GM12864 (cell line): Measurements from ENCODE around the gene IFNA5.

ENCODE experiments used
- DNase-seq: peaks from one replicate; pipeline ENCODE4 v3.0.0-alpha.2; 2011; ENCODE audit warnings: low read depth
- H3K4me3 ChIP-seq: 2 replicates; pipeline ENCODE4 v1.5.1; 2011; ENCODE audit warnings: mild to moderate bottlenecking, low read depth, low read length, control low read depth
- TF ChIP-seq, protein P1 (sequence below): IDR thresholded peaks from 2 replicates; pipeline ENCODE4 v1.5.1; 2011; ENCODE audit warnings: low read depth, mild to moderate bottlenecking, moderate library complexity, low read length, control low read depth, inconsistent platforms; ENCODE audit errors: missing control alignments

Gene IFNA5

DNA sequence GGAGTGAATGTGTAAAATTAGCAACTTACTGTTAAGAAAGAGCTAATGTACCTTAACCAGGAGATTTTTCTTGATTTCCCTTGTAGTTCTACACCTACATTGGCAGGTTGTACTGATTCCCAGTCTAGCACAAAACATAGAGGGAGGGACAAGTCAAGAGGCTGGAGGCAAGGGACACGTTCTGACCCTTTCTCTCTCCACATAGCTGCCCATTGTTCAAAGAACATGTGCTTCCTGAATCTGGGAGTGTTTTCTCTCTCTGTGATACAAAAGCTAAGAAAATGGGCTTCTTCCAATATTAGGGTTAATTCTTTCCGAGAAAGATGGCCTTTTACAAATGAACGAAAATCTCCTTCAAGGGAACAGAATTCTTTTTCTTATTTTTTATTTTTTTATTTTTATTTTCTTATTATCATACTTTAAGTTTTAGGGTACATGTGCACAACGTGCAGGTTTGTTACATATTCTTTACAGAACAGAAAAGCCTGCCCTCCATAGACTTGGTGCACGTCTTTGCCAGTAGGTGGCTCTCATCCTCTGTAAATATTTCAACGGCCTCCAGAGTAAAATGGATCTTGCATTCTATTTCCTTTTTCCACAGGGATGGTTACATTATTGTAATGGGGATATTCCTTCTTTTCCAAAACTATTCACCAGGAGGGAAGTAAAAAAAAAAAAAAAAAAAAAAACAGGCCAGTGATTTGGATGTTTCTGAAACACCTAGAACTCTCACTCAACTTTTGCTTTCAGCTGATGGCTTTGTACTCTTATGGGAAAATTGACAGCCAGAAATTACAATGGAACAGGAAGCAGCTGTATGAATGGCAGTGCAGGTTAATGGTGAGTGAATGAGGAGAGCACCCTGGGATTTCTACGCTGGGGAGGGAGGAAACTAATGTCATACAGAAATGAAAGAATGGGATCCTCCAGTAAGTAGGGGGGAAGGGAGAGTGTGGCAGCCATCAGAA, 13.1 kb upstream of the IFNA5 start:
- H3K4me3 ChIP-seq, result no peak overlapping the region
- DNase-seq, result no peak
- TF ChIP-seq, protein P1, sequence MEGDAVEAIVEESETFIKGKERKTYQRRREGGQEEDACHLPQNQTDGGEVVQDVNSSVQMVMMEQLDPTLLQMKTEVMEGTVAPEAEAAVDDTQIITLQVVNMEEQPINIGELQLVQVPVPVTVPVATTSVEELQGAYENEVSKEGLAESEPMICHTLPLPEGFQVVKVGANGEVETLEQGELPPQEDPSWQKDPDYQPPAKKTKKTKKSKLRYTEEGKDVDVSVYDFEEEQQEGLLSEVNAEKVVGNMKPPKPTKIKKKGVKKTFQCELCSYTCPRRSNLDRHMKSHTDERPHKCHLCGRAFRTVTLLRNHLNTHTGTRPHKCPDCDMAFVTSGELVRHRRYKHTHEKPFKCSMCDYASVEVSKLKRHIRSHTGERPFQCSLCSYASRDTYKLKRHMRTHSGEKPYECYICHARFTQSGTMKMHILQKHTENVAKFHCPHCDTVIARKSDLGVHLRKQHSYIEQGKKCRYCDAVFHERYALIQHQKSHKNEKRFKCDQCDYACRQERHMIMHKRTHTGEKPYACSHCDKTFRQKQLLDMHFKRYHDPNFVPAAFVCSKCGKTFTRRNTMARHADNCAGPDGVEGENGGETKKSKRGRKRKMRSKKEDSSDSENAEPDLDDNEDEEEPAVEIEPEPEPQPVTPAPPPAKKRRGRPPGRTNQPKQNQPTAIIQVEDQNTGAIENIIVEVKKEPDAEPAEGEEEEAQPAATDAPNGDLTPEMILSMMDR, result peak; percentile 59

DNA sequence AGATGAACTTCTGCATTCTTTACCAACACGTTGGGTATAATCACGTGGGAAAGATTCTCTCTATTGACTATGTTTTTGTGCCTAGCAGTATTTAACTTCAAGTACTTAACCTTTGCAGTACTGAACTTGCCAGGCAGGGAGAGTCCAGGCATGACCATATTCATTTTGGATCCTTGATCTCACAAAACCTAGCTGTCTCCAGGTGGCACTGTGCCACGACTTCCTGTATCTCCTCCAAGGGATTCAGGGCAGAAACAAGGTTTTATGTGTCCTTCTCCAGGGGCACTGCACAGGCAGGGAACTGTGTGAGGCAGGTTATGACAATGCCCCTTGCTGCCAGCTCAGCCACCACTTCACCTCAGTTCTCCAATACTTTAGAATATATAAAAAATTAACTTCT, 11.7 kb upstream of the IFNA5 start:
- no peak overlapping the region for H3K4me3 ChIP-seq
- TF ChIP-seq, protein P1, result no peak
- no peak for DNase-seq

DNA sequence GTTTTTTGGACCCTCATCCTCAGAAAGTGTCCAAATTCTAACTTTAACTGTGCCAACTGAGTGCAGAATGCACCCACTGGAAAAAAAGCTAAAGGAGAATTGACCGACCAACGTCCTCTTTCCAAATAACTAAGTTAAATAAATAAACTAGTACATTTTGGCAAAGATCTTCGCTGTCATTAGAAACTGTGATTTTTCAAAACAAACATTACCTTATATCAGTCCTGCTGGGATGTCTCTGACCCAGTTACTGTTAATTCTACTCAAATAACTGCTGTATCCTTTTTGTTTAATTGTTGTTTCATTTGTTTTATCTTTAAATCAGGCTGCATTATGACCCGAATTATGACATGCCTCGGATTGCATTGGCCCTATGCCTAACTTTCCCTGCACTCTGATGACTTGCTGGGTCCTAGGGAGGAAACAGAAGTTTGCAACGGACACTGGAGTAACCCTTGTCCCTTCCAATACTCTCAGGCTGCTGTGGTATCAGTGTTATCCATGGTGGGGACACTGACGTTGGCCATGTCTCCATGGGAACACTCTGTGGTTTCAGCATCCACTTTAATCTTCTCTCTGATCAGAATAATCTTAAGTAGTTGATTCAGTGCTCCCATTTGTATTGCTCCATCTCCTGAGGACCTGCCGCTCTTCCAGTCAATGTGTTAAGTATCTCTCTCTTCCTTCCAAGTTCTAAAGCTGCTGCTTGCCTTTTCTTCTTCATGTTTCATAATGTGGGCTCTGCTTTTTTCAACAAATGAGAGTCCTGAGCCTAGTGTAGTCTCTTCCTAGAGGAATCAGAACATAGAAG, 11.1 kb upstream of the IFNA5 start:
- DNase-seq, result no peak
- TF ChIP-seq, protein P1, result no peak
- no peak overlapping the region for H3K4me3 ChIP-seq

DNA sequence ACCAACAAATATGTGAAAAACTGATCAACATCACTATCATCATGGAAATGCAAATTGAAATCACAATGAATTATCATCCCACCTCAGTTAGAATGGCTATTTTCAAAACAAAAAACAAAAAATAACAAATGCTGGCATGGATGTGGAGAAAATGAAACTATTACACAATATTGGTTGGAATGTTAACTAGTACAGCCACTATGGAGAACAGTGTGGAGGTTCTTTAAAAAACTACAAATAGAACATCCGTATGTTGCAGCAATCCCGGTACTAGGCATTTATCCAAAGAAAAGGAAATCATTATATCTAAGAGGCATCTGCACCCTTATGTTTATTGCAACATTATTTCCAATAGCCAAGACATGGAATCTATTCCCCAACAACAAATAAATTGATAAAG, 9.0 kb upstream of the IFNA5 start:
- no peak overlapping the region for H3K4me3 ChIP-seq
- DNase-seq, result no peak
- TF ChIP-seq, protein P1, result no peak

DNA sequence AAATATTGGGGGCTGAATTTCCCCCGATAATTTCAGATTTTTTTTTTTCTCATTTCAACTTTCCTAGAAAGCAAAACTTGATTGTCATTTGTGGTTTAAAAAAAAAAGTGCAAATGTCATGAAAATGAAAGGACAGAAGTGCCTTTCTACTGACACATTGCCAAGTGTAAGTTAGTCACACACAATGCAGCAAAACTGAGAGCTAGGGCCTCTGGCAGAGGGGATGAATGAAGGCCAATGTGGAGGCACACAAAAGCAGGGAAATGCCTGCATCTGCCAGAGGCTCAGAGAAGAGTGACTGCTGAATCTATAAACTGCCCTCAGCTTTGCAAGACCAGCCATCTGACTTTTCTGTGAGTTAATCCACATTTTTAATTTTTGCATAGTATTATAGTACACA, 6.8 kb upstream of the IFNA5 start:
- no peak for DNase-seq
- TF ChIP-seq, protein P1, result no peak
- H3K4me3 ChIP-seq, result no peak overlapping the region

DNA sequence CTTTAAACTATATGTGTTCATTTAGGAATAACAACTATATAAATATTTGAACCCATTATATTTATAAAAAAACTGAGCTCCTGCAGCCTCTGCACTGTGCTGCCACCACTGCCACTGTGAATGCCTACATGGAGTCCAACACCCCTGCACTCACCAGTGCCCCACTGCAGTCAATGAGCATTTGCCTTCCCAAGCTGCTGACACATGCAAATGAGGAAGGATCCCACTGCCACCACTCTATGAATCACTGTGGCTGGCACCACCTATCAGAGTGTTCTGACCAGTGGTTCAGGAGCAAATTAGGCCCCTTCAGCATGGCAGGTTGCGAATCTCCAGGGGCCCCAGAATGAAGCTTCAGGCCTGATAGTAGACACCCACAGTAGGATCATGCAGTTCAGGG, 9.1 kb downstream of the IFNA5 start:
- no peak overlapping the region for H3K4me3 ChIP-seq
- no peak for DNase-seq
- TF ChIP-seq, protein P1, result no peak
